Transverse colon (tissue), 4 donors: ENCODE data around the gene CATSPERE. TPM values are rescaled to one million over a fixed set of nuclear protein-coding genes. Genes with fewer than 3 reads are reported as not detected.
"Not testable (repeated sequence)": the region's sequence is repeated elsewhere in the genome, so short reads cannot be mapped to it uniquely, and the experiment has no call there.

ENCODE experiments used
- DNase-seq: peaks from one replicate; pipeline ENCODE4 v3.0.0-alpha.2; 2019
- H3K27ac ChIP-seq, 4 donors: fragments of 200-600 bp; sonication (generic); 2 replicates each; pipeline ENCODE4 v1.5.1; 2016 to 2018; ENCODE audit warnings: inconsistent platforms in 4 of 4
- H3K27me3 ChIP-seq: fragments of 200-600 bp; sonication (generic); 2 replicates; pipeline ENCODE4 v1.5.1; 2017; ENCODE audit warnings: inconsistent platforms
- H3K36me3 ChIP-seq, 4 donors: fragments of 200-600 bp; sonication (generic); 2 replicates each; pipeline ENCODE4 v1.5.1; 2017 to 2019; ENCODE audit warnings: inconsistent platforms in 4 of 4
- H3K4me1 ChIP-seq, 4 donors: fragments of 200-600 bp; sonication (generic); 2 replicates each; pipeline ENCODE4 v1.5.1; 2017 to 2020; ENCODE audit warnings: inconsistent platforms in 4 of 4
- H3K4me3 ChIP-seq, 4 donors: fragments of 200-600 bp; sonication (generic); 1 replicate in 1 of 4; 2 replicates in 3 of 4; pipeline versions ENCODE4 v1.5.1 to v1.6.1; 2017 to 2019; ENCODE audit warnings: inconsistent platforms in 4 of 4
- H3K9me3 ChIP-seq, 2 donors: fragments of 200-600 bp; sonication (generic); 2 replicates each; pipeline ENCODE4 v1.5.1; 2017 to 2019; ENCODE audit warnings: inconsistent platforms in 2 of 2
- CTCF ChIP-seq, 5 experiments: fragments of 200-600 bp in 3 of 5; fragments of 450-650 bp in 2 of 5; sonication (generic) in 3 of 5; IDR thresholded peaks; 1 replicate in 2 of 5; 2 replicates in 3 of 5; pipeline ENCODE4 v1.5.1; 2016 to 2017; ENCODE audit warnings: antibody characterized with exemption in 5 of 5, inconsistent platforms in 3 of 5, mild to moderate bottlenecking in 2 of 5, moderate library complexity in 1 of 5
- EP300 ChIP-seq: sonication (generic); formaldehyde crosslinking; IDR thresholded peaks from one replicate; pipeline ENCODE4 v1.6.1; 2017; ENCODE audit warnings: antibody characterized with exemption, low read depth
- POLR2A ChIP-seq: fragments of 450-650 bp; IDR thresholded peaks from one replicate; pipeline ENCODE4 v1.6.1; 2016; ENCODE audit warnings: antibody characterized with exemption, mild to moderate bottlenecking, moderate library complexity
- POLR2AphosphoS5 ChIP-seq, 3 donors: sonication (generic); formaldehyde crosslinking; IDR thresholded peaks; one replicate each; pipeline ENCODE4 v1.6.1; 2016; ENCODE audit warnings: antibody characterized with exemption in 3 of 3
- WGBS, 2 donors: methylation state at CpG; one replicate each; pipeline ENCODE4 v1.1.5; 2018; ENCODE audit warnings: low coverage in 1 of 2; 5-methylcytosine and 5-hydroxymethylcytosine counted together
- in situ Hi-C, 4 donors: fragments of 200-750 bp; cut with MboI; loops; one replicate each; pipeline versions ENCODE4 v1.15.0 to v1.15.1; 2017; ENCODE audit warnings: low sequenced_read_pairs in 3 of 4, low pct_ligation_motif_present in 1 of 4, low pct_unique_long_range_greater_than_20kb in 1 of 4
- intact Hi-C: fragments of 100-400 bp; cut with DNase I; formaldehyde crosslinking; loops from one replicate; pipeline ENCODE4 v1.15.1; 2023; ENCODE audit warnings: low total_unique reads
- total RNA-seq, 4 donors: library from RNA; depleted of rRNA; stranded (reverse); fragments of >200 nt; gene quantifications; one replicate each; pipeline ENCODE4 v1.1.0, GENCODE V29; 2016

The CATSPERE gene
- total RNA-seq, 4 donors from 2014 or later, result 0.55 to 2.7 TPM; not detected in 2

- TF ChIP-seq CTCF (IDR thresholded peaks at IDR 0.05), result no peak
- TF ChIP-seq POLR2A, result no peak
- TF ChIP-seq POLR2AphosphoS5 (IDR thresholded peaks at IDR 0.05), result no peak
- no peak for TF ChIP-seq EP300
- H3K4me3 ChIP-seq, result no peak overlapping the region
- no peak overlapping the region for H3K27ac ChIP-seq
- intact Hi-C loops, result no loop called here
- H3K27me3 ChIP-seq, result no peaks in the 10 kb centered on the region
- DNase-seq, result no peak
- H3K36me3 ChIP-seq, result no peaks in the 10 kb centered on the region
- in situ Hi-C loops, result no loop called here
- no peaks in the 10 kb centered on the region for H3K4me1 ChIP-seq
- WGBS, 2 donors, result 50 to 60% methylated on average over 1 of the region's 1 CpG
- no peaks in the 10 kb centered on the region for H3K9me3 ChIP-seq
Observed at GRCh38 chr1:244497805-244498204, 36.7 kb downstream of the CATSPERE start.

GRCh38 chr1:244499484-244499883 lies 38.4 kb downstream of the CATSPERE start:
- in situ Hi-C loops, H3K9me3 ChIP-seq, H3K27me3 ChIP-seq, H3K27ac ChIP-seq, H3K4me3 ChIP-seq, H3K4me1 ChIP-seq, DNase-seq, H3K36me3 ChIP-seq, intact Hi-C loops: not testable (repeated sequence)
- WGBS, 2 donors, result 80 to 85% methylated on average over 1 to 2 of the region's 2 CpGs

GRCh38 chr1:244500515-244500914 lies 39.4 kb downstream of the CATSPERE start:
- DNase-seq, H3K27ac ChIP-seq, H3K4me1 ChIP-seq, intact Hi-C loops, in situ Hi-C loops, H3K9me3 ChIP-seq, H3K4me3 ChIP-seq, H3K27me3 ChIP-seq, H3K36me3 ChIP-seq: not testable (repeated sequence)
- 86 to 89% methylated on average over 4 of the region's 4 CpGs for WGBS, 2 donors

- 63 to 93% methylated on average over 2 to 3 of the region's 3 CpGs for WGBS, 2 donors
- Histone ChIP-seq H3K4me1 (no peaks in the 10 kb centered on the region), H3K4me3 (no peak overlapping the region), H3K36me3 (no peaks in the 10 kb centered on the region), H3K27ac (no peak overlapping the region), H3K27me3 (no peaks in the 10 kb centered on the region), H3K9me3 (peaks cover 0 to 5% of the 10 kb centered on the region in 2 donors)
- in situ Hi-C loops, result no loop called here
- TF ChIP-seq POLR2AphosphoS5 (IDR thresholded peaks at IDR 0.05), result no peak
- TF ChIP-seq CTCF (IDR thresholded peaks at IDR 0.05), result no peak
- no peak for TF ChIP-seq EP300
- TF ChIP-seq POLR2A, result no peak
- intact Hi-C loops, result no loop called here
- DNase-seq, result no peak
Observed at GRCh38 chr1:244502630-244503029, 41.6 kb downstream of the CATSPERE start.

GRCh38 chr1:244513493-244513892 lies 52.4 kb downstream of the CATSPERE start:
- in situ Hi-C loops, result no loop called here
- intact Hi-C loops, result no loop called here
- TF ChIP-seq POLR2AphosphoS5 (IDR thresholded peaks at IDR 0.05), result no peak
- no peak for TF ChIP-seq EP300
- no peak for TF ChIP-seq CTCF (IDR thresholded peaks at IDR 0.05)
- Histone ChIP-seq H3K27ac (no peak overlapping the region), H3K9me3 (peaks cover 0 to 9% of the 10 kb centered on the region in 2 donors), H3K4me1 (no peaks in the 10 kb centered on the region), H3K27me3 (no peaks in the 10 kb centered on the region), H3K36me3 (no peaks in the 10 kb centered on the region), H3K4me3 (no peak overlapping the region)
- no peak for DNase-seq
- WGBS, 2 donors, result 82 to 100% methylated on average over 1 to 5 of the region's 5 CpGs
